ENCODE results near the gene KIAA0408.

GRCh38 chr6:127451388-127451787, 7.8 kb downstream of the KIAA0408 start:
- no peak for TF ChIP-seq CTCF (conservative IDR thresholded peaks at IDR 0.05; ENCODE audit: low read depth, low read length)
- TF ChIP-seq EZH2 (IDR thresholded peaks at IDR 0.05; ENCODE audit: borderline replicate concordance, low read depth, low read length, poor library complexity, severe bottlenecking), result no peak
